Neuronal stem cell (in vitro differentiated cells): ENCODE data around the gene GABRA6. TPM values are rescaled to one million over a fixed set of nuclear protein-coding genes. Genes with fewer than 3 reads are reported as not detected.

Experiments used
- DNase-seq: peaks from one replicate; pipeline ENCODE4 v3.0.0-alpha.2; 2013; ENCODE audit warnings: low spot score
- H2AFZ ChIP-seq: one replicate; pipeline ENCODE4 v1.6.1; 2013; ENCODE audit warnings: mild to moderate bottlenecking, low read length, inconsistent platforms
- H2AK5ac ChIP-seq: 2 replicates; pipeline ENCODE4 v1.6.1; 2013; ENCODE audit warnings: low read depth, mild to moderate bottlenecking, inconsistent platforms, low read length, moderate library complexity, mixed read lengths
- H2BK120ac ChIP-seq: 2 replicates; pipeline ENCODE4 v1.6.1; 2013; ENCODE audit warnings: low read depth, mild to moderate bottlenecking, inconsistent platforms, low read length, moderate library complexity, mixed read lengths
- H2BK12ac ChIP-seq: one replicate; pipeline ENCODE4 v1.6.1; 2013; ENCODE audit warnings: low read length, inconsistent platforms
- H2BK15ac ChIP-seq: 2 replicates; pipeline ENCODE4 v1.6.1; 2013; ENCODE audit warnings: mild to moderate bottlenecking, low read length, inconsistent platforms, mixed read lengths
- H2BK5ac ChIP-seq: one replicate; pipeline ENCODE4 v1.6.1; 2013; ENCODE audit warnings: inconsistent platforms, mild to moderate bottlenecking, low read length, moderate library complexity
- H3K14ac ChIP-seq: one replicate; pipeline ENCODE4 v1.6.1; 2013; ENCODE audit warnings: low read length, inconsistent platforms
- H3K18ac ChIP-seq: 2 replicates; pipeline ENCODE4 v1.6.1; 2013; ENCODE audit warnings: low read length, inconsistent platforms
- H3K23ac ChIP-seq: 2 replicates; pipeline ENCODE4 v1.6.1; 2013; ENCODE audit warnings: low read depth, mild to moderate bottlenecking, mixed read lengths, low read length, inconsistent platforms; ENCODE audit not compliant: poor library complexity
- H3K27ac ChIP-seq: replicated peaks from 3 replicates; pipeline ENCODE4 v1.5.1; 2013; ENCODE audit warnings: low read length, inconsistent platforms
- H3K27me3 ChIP-seq, 3 experiments: 2 replicates each; pipeline ENCODE4 v1.6.1; 2013; ENCODE audit warnings: low read length in 3 of 3, mild to moderate bottlenecking in 2 of 3, inconsistent platforms in 1 of 3, low read depth in 1 of 3, mixed read lengths in 1 of 3, moderate library complexity in 1 of 3; ENCODE audit not compliant: control insufficient read depth in 3 of 3, insufficient read depth in 3 of 3
- H3K36me3 ChIP-seq, 2 donors: replicated peaks in 1 of 2; 2 replicates each; pipeline ENCODE4 v1.6.1; 2013; ENCODE audit warnings: low read length in 2 of 2; ENCODE audit not compliant: control insufficient read depth in 2 of 2, insufficient read depth in 2 of 2
- H3K4ac ChIP-seq: 2 replicates; pipeline ENCODE4 v1.6.1; 2013; ENCODE audit warnings: inconsistent platforms, mild to moderate bottlenecking, low read length, moderate library complexity
- H3K4me1 ChIP-seq, 2 donors: 1 replicate in 1 of 2; 2 replicates in 1 of 2; pipeline ENCODE4 v1.6.1; 2013; ENCODE audit warnings: low read length in 2 of 2, low read depth in 1 of 2; ENCODE audit not compliant: control insufficient read depth in 2 of 2, insufficient read depth in 1 of 2
- H3K4me2 ChIP-seq: one replicate; pipeline ENCODE4 v1.6.1; 2013; ENCODE audit warnings: mild to moderate bottlenecking, low read length, inconsistent platforms; ENCODE audit not compliant: insufficient read depth, poor library complexity, severe bottlenecking
- H3K4me3 ChIP-seq, 2 donors: 2 replicates each; pipeline ENCODE4 v1.5.1; 2013; ENCODE audit warnings: low read length in 2 of 2, mild to moderate bottlenecking in 2 of 2, inconsistent platforms in 1 of 2, moderate library complexity in 1 of 2
- H3K79me1 ChIP-seq: one replicate; pipeline ENCODE4 v1.6.1; 2013; ENCODE audit warnings: low read depth, mild to moderate bottlenecking, inconsistent platforms, low read length, moderate library complexity
- H3K9ac ChIP-seq: one replicate; pipeline ENCODE4 v1.6.1; 2013; ENCODE audit warnings: mild to moderate bottlenecking, low read depth, low read length, inconsistent platforms; ENCODE audit not compliant: poor library complexity
- H3K9me3 ChIP-seq, 2 donors: replicated peaks in 1 of 2; 2 replicates each; pipeline versions ENCODE3 to v1.6.1; 2013; ENCODE audit warnings: low read length in 2 of 2, mild to moderate bottlenecking in 2 of 2, inconsistent platforms in 1 of 2, low read depth in 1 of 2, mixed read lengths in 1 of 2, moderate library complexity in 1 of 2; ENCODE audit not compliant: control insufficient read depth in 2 of 2, insufficient read depth in 1 of 2
- H4K8ac ChIP-seq: one replicate; pipeline ENCODE4 v1.6.1; 2013; ENCODE audit warnings: low read depth, mild to moderate bottlenecking, inconsistent platforms, low read length, moderate library complexity
- H4K91ac ChIP-seq: one replicate; pipeline ENCODE4 v1.6.1; 2013; ENCODE audit warnings: low read length, low read depth, mild to moderate bottlenecking, inconsistent platforms; ENCODE audit not compliant: poor library complexity
- WGBS, 2 donors: extraction: QIAGEN DNeasy Blood & Tissue Kit; methylation state at CpG; one replicate each; pipeline ENCODE4 v1.1.7; 2013; ENCODE audit warnings: missing lambda C conversion rate in 2 of 2, mixed read lengths in 1 of 2; ENCODE audit not compliant: insufficient read length in 2 of 2, insufficient replicate concordance in 1 of 2; ENCODE audit errors: extremely low coverage in 2 of 2; 5-methylcytosine and 5-hydroxymethylcytosine counted together
- polyA plus RNA-seq, 2 experiments: library from polyadenylated mRNA; stranded (reverse); fragments of 200-250 nt; gene quantifications; one replicate each; pipeline ENCODE4 v1.2.3, GENCODE V29; 2013

Gene GABRA6
- polyA plus RNA-seq (2013, experiment 1 of 2), result not detected
- polyA plus RNA-seq (2013, experiment 2 of 2), result 0.03 TPM

- WGBS, 2 donors, result no CpG with 5 or more reads among the region's 4 CpGs
- Histone ChIP-seq H3K9me3 (no peaks in the 10 kb centered on the region), H2AFZ (no peak within 1 kb of the TSS), H3K9ac (no peak within 1 kb of the TSS), H3K4me1 (no peaks in the 10 kb centered on the region), H4K91ac (no peak within 1 kb of the TSS), H2BK5ac (no peak within 1 kb of the TSS), H3K4ac (no peak within 1 kb of the TSS), H3K4me2 (no peak within 1 kb of the TSS), H2BK12ac (no peak within 1 kb of the TSS), H3K27me3 (no peaks in the 10 kb centered on the region), H3K23ac (no peak within 1 kb of the TSS), H3K79me1 (no peaks in the 10 kb centered on the region), H2BK15ac (no peak within 1 kb of the TSS), H2AK5ac (no peak within 1 kb of the TSS), H3K4me3 (no peak within 1 kb of the TSS), H3K36me3 (no peaks in the 10 kb centered on the region), H3K18ac (no peak within 1 kb of the TSS), H4K8ac (no peak within 1 kb of the TSS), H3K14ac (no peak within 1 kb of the TSS), H2BK120ac (no peak within 1 kb of the TSS), H3K27ac (no peak within 1 kb of the TSS)
- DNase-seq, result no peak
These were observed at the start of gene GABRA6 for GRCh38 chr5:161685461-161685860. TSS of gene GABRA6 (plus strand) at chr5:161685721. CDS start at chr5:161685990, 269 bp downstream.

GRCh38 chr5:161637591-161637990, 47.9 kb upstream of the GABRA6 start:
- no peak overlapping the region for H3K9ac ChIP-seq
- H3K79me1 ChIP-seq, result no peaks in the 10 kb centered on the region
- no peak overlapping the region for H3K4ac ChIP-seq
- H2BK12ac ChIP-seq, result no peak overlapping the region
- H3K4me3 ChIP-seq, result no peak overlapping the region
- H3K4me2 ChIP-seq, result no peak overlapping the region
- H3K14ac ChIP-seq, result no peak overlapping the region
- no peaks in the 10 kb centered on the region for H3K36me3 ChIP-seq
- no peak overlapping the region for H2BK5ac ChIP-seq
- WGBS, 2 donors, result no CpG with 5 or more reads among the region's 1 CpG
- no peak overlapping the region for H2BK120ac ChIP-seq
- H3K27me3 ChIP-seq, result no peaks in the 10 kb centered on the region
- H3K9me3 ChIP-seq, result no peaks in the 10 kb centered on the region
- H3K23ac ChIP-seq, result no peak overlapping the region
- H2AFZ ChIP-seq, result no peak overlapping the region
- no peak overlapping the region for H2AK5ac ChIP-seq
- H4K91ac ChIP-seq, result no peak overlapping the region
- no peak overlapping the region for H4K8ac ChIP-seq
- no peak overlapping the region for H3K27ac ChIP-seq
- DNase-seq, result no peak
- no peak overlapping the region for H2BK15ac ChIP-seq
- no peaks in the 10 kb centered on the region for H3K4me1 ChIP-seq
- H3K18ac ChIP-seq, result no peak overlapping the region

DNA sequence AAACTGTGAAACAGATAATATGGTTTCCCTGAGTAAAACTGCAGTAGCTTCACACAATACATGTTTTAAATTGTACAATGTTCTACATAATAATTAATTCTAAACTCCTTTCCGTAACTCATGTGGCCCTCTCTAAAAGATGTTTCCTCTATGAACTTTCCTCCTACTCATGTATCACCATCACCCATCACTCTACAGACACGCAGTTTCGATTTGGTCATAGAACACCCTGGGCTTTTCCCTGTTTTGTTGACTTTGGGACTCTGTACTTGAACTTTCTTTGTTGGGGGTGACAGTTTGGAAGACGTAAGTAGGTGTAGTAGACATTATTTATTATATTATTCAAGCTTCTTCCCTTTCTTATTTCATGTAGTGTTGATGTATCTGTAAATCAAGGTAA, 44.1 kb upstream of the GABRA6 start:
- Histone ChIP-seq H3K79me1 (no peaks in the 10 kb centered on the region), H3K36me3 (no peaks in the 10 kb centered on the region), H2AFZ (no peak overlapping the region), H3K9ac (no peak overlapping the region), H3K4me1 (no peaks in the 10 kb centered on the region), H3K14ac (no peak overlapping the region), H3K23ac (no peak overlapping the region), H3K27me3 (no peaks in the 10 kb centered on the region), H3K4me2 (no peak overlapping the region), H3K9me3 (no peaks in the 10 kb centered on the region), H2BK5ac (no peak overlapping the region), H4K8ac (no peak overlapping the region), H4K91ac (no peak overlapping the region), H2AK5ac (no peak overlapping the region), H3K27ac (no peak overlapping the region), H2BK15ac (no peak overlapping the region), H2BK12ac (no peak overlapping the region), H3K4me3 (no peak overlapping the region), H3K18ac (no peak overlapping the region), H3K4ac (no peak overlapping the region), H2BK120ac (no peak overlapping the region)
- DNase-seq, result no peak
- no CpG with 5 or more reads among the region's 4 CpGs for WGBS, 2 donors

- H3K18ac ChIP-seq, result no peak overlapping the region
- H3K9me3 ChIP-seq, result no peaks in the 10 kb centered on the region
- no peak overlapping the region for H3K4me2 ChIP-seq
- no peaks in the 10 kb centered on the region for H3K4me1 ChIP-seq
- no peak overlapping the region for H3K27ac ChIP-seq
- no peak for DNase-seq
- H2BK12ac ChIP-seq, result no peak overlapping the region
- H3K9ac ChIP-seq, result no peak overlapping the region
- H3K14ac ChIP-seq, result no peak overlapping the region
- no peak overlapping the region for H2BK5ac ChIP-seq
- H2AK5ac ChIP-seq, result no peak overlapping the region
- no peaks in the 10 kb centered on the region for H3K27me3 ChIP-seq
- H3K4ac ChIP-seq, result no peak overlapping the region
- H3K36me3 ChIP-seq, result no peaks in the 10 kb centered on the region
- no peak overlapping the region for H3K4me3 ChIP-seq
- no peak overlapping the region for H4K91ac ChIP-seq
- no CpG with 5 or more reads among the region's 1 CpG for WGBS, 2 donors
- H3K79me1 ChIP-seq, result no peaks in the 10 kb centered on the region
- H2BK15ac ChIP-seq, result no peak overlapping the region
- no peak overlapping the region for H4K8ac ChIP-seq
- H2AFZ ChIP-seq, result no peak overlapping the region
- no peak overlapping the region for H2BK120ac ChIP-seq
- H3K23ac ChIP-seq, result no peak overlapping the region
These were observed 40.3 kb upstream of the GABRA6 start for GRCh38 chr5:161645264-161645663.
